Smooth muscle cell of bladder (primary cell): ENCODE results near the gene NFKB1. TPM values are rescaled to one million over a fixed set of nuclear protein-coding genes. Genes with fewer than 3 reads are reported as not detected.

ENCODE experiments used
- total RNA-seq: library from RNA; depleted of rRNA; stranded (reverse); fragments of >200 nt; gene quantifications from 2 replicates; pipeline ENCODE4 v1.2.3, GENCODE V29; 2014

NFKB1 gene
- total RNA-seq, result 32.1 and 34.3 TPM in 2 replicates

GRCh38 chr4:102500696-102501446, at the start of gene NFKB1:
NFKB1 (plus strand) TSS chr4:102501359; CDS start chr4:102525519, 24,160 bp downstream.

Other genes with a start within 250 kb of the NFKB1 start
- 41.0 and 48.5 TPM in 2 replicates for gene SLC39A8, start 155.9 kb upstream of the NFKB1 start, total RNA-seq